ENCODE measurements around the gene IL17RE. TPM values are rescaled to one million over a fixed set of nuclear protein-coding genes. Genes with fewer than 3 reads are reported as not detected.

The IL17RE gene
- total and polyA plus RNA-seq, 2 of the 13 experiments (the other 11 are each of a cell fraction or from before 2014, with no cell fraction given): 14.5 to 24.1 TPM

GRCh38 chr3:9862391-9863057 lies 40.1 kb upstream of the IL17RE start (continued):
- TF ChIP-seq, protein P1, sequence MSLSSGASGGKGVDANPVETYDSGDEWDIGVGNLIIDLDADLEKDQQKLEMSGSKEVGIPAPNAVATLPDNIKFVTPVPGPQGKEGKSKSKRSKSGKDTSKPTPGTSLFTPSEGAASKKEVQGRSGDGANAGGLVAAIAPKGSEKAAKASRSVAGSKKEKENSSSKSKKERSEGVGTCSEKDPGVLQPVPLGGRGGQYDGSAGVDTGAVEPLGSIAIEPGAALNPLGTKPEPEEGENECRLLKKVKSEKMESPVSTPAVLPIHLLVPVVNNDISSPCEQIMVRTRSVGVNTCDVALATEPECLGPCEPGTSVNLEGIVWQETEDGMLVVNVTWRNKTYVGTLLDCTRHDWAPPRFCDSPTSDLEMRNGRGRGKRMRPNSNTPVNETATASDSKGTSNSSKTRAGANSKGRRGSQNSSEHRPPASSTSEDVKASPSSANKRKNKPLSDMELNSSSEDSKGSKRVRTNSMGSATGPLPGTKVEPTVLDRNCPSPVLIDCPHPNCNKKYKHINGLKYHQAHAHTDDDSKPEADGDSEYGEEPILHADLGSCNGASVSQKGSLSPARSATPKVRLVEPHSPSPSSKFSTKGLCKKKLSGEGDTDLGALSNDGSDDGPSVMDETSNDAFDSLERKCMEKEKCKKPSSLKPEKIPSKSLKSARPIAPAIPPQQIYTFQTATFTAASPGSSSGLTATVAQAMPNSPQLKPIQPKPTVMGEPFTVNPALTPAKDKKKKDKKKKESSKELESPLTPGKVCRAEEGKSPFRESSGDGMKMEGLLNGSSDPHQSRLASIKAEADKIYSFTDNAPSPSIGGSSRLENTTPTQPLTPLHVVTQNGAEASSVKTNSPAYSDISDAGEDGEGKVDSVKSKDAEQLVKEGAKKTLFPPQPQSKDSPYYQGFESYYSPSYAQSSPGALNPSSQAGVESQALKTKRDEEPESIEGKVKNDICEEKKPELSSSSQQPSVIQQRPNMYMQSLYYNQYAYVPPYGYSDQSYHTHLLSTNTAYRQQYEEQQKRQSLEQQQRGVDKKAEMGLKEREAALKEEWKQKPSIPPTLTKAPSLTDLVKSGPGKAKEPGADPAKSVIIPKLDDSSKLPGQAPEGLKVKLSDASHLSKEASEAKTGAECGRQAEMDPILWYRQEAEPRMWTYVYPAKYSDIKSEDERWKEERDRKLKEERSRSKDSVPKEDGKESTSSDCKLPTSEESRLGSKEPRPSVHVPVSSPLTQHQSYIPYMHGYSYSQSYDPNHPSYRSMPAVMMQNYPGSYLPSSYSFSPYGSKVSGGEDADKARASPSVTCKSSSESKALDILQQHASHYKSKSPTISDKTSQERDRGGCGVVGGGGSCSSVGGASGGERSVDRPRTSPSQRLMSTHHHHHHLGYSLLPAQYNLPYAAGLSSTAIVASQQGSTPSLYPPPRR (CRISPR knock-in tag; IDR thresholded peaks at IDR 0.05; ENCODE audit: borderline replicate concordance): peak; percentile 49; the same call in 1 of the 2 replicates
- TF ChIP-seq IRF2 (CRISPR knock-in tag; IDR thresholded peaks at IDR 0.05): peak; percentile 62; the same call in 1 of the 2 replicates
- TF ChIP-seq ZNF234 (CRISPR knock-in tag; conservative IDR thresholded peaks at IDR 0.05): no peak
- TF ChIP-seq FOXP4 (CRISPR knock-in tag; IDR thresholded peaks at IDR 0.05): no peak
- peak; percentile 54 for TF ChIP-seq ZFX (CRISPR knock-in tag; IDR thresholded peaks at IDR 0.05; ENCODE audit: low read depth)
- TF ChIP-seq ZNF256 (CRISPR knock-in tag; conservative IDR thresholded peaks at IDR 0.05): no peak
- no peak for TF ChIP-seq JARID2 (CRISPR knock-in tag; IDR thresholded peaks at IDR 0.05; ENCODE audit: insufficient replicate concordance)
- TF ChIP-seq NFKB2 (CRISPR knock-in tag; IDR thresholded peaks at IDR 0.05; ENCODE audit: borderline replicate concordance): no peak
- peak; percentile 59; the same call in 1 of the 2 replicates for TF ChIP-seq RXRA (CRISPR knock-in tag; IDR thresholded peaks at IDR 0.05)
- TF ChIP-seq ZNF383 (CRISPR knock-in tag; IDR thresholded peaks at IDR 0.05; ENCODE audit: borderline replicate concordance): no peak
- TF ChIP-seq ZBTB33 (CRISPR knock-in tag; IDR thresholded peaks at IDR 0.05): no peak
- no peak for TF ChIP-seq NCOR1 (IDR thresholded peaks at IDR 0.05; ENCODE audit: borderline replicate concordance, low read length)
- peak; percentile 81 for TF ChIP-seq ZNF350 (CRISPR knock-in tag; IDR thresholded peaks at IDR 0.05; ENCODE audit: borderline replicate concordance, low read depth)
- TF ChIP-seq ZNF547 (CRISPR knock-in tag; IDR thresholded peaks at IDR 0.05): no peak; the same call in 1 of the 2 replicates
- TF ChIP-seq ETV5 (CRISPR knock-in tag; IDR thresholded peaks at IDR 0.05; ENCODE audit: borderline replicate concordance): peak; percentile 39; the same call in 1 of the 2 replicates
- no peak for TF ChIP-seq TERF1 (CRISPR knock-in tag; IDR thresholded peaks at IDR 0.05)
- no peak for TF ChIP-seq ARNTL (CRISPR knock-in tag; IDR thresholded peaks at IDR 0.05)
- TF ChIP-seq ZBTB7A (CRISPR knock-in tag; IDR thresholded peaks at IDR 0.05): peak; percentile 24; the same call in 1 of the 2 replicates
- no peak for TF ChIP-seq ZNF33A (CRISPR knock-in tag; IDR thresholded peaks at IDR 0.05; ENCODE audit: borderline replicate concordance)
- TF ChIP-seq MATR3 (CRISPR knock-in tag; IDR thresholded peaks at IDR 0.05): no peak

Measured in HepG2 (cell line).